GM21367 (cell line): Measurements from ENCODE around the gene PLEKHA5.
"Not testable (repeated sequence)": the region's sequence is repeated elsewhere in the genome, so short reads cannot be mapped to it uniquely, and the experiment has no call there.

Experiments used
- ATAC-seq: cut with Tn5 transposase; IDR thresholded peaks from one replicate; pipeline ENCODE4 v1.9.1; 2021; ENCODE audit not compliant: unreplicated experiment

Gene PLEKHA5

GRCh38 chr12:19129486-19130223 is at the start of gene PLEKHA5:
PLEKHA5 (plus strand) TSS chr12:19129733; CDS start chr12:19129800, 67 bp downstream.
- no peak for ATAC-seq

DNA sequence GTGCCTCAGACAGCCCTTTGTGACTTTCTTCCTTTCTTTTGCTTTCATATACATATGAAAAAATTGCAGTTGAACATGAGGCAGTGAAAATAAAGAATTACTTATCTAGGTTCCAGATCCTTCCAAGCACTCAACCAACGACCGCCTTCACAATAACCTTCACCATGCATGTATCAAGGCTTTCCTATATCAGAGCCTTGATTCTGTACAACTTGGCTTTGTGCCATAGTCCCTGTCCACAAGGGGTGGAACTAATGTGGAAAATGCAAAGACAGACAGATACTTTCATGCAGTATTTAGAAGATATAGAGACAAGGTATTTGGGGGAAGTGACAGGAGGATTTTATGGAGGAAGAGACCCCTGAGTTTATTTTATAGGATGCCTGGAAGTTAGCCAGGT is 48.6 kb upstream of the PLEKHA5 start:
- ATAC-seq: no peak

DNA sequence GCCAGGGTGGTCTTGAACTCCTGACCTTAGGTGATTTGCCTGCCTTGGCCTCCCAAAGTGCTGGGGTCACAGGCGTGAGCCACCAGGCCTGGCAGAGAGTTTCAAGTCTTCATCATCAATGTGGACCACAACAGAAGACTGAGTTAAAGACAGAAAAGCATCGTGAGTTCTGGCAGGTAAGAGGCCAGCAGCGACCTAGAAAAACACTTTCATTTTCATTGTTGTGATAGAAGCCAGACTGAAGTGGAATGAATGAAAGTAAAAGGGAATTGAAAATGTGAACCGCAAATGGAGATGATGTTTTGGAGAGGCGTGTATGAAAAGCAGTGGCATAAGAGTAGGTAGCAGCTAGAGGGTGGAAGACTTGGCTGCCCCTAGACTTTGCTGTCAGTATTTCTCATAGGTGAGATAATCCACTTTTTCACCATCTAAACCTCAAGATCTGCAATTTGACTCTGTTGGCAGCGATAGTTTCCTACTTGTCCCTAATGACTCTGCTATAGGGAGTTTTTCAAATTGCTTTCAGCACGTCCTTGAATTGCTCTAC is 47.1 kb upstream of the PLEKHA5 start:
- no peak for ATAC-seq

DNA sequence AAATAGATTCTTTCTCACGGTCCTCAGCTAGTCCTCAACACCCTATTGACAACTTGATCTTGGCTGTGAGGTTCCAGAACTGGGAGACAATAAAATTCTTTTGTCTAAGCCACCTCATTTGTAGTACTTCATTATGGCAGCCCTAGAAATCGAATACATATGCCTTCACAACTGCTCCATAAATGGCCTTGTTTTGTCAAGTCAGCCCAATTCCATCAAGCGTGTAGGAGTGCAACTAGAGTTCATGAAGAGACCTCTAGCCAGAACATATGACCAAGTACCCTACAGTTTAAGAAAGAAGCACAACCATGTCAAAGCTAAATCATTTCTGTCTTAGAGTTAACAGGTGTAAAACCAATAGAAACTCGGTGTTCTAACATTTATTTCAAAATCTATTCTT is 45.0 kb upstream of the PLEKHA5 start:
- no peak for ATAC-seq

GRCh38 chr12:19085090-19085489 is 44.4 kb upstream of the PLEKHA5 start:
- no peak for ATAC-seq

GRCh38 chr12:19088606-19089005 is 40.9 kb upstream of the PLEKHA5 start:
- no peak for ATAC-seq

GRCh38 chr12:19092482-19092881 is 37.1 kb upstream of the PLEKHA5 start:
- not testable (repeated sequence) for ATAC-seq

DNA sequence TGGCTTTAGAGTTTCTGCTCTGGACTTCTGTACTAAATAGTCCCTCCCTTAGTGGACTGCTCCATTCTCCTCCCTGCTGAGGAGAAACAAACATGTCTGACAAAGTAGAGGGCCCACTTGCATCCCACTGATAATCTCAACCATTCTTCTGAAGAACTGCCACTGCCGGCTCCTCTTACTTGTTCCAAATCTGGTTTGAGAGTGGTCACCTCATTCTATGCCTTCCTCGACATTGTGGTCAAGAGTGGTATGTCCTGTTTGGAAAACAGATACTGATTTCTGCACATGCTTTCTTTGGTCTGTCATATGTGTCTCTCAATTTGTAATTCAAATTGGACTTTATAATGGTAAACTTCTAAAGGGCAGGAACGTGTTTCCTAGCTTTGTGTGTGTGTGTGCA is 36.3 kb upstream of the PLEKHA5 start:
- no peak for ATAC-seq

- no peak for ATAC-seq
Measured at GRCh38 chr12:19095331-19095730, 34.2 kb upstream of the PLEKHA5 start.

- no peak for ATAC-seq
Measured at GRCh38 chr12:19095756-19096480, 33.6 kb upstream of the PLEKHA5 start.

DNA sequence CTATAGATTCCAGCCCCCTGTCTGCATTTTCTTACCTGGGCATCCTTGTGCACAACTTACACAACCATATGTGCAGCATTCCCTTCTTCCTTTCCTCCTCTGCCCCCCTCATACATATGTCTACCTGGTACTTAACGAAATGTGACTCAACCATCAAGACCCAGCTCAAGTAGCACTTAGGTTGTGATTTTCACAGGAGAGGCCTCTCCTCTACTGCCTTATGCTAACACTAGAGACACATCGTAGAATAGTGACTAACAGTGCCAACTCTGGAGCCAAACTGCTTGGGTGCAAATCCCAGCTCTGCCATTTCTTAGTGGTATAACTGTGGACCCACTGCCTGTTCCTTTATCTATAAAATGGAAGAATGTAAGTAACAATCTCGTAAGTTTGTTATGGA is 24.1 kb upstream of the PLEKHA5 start:
- no peak for ATAC-seq

DNA sequence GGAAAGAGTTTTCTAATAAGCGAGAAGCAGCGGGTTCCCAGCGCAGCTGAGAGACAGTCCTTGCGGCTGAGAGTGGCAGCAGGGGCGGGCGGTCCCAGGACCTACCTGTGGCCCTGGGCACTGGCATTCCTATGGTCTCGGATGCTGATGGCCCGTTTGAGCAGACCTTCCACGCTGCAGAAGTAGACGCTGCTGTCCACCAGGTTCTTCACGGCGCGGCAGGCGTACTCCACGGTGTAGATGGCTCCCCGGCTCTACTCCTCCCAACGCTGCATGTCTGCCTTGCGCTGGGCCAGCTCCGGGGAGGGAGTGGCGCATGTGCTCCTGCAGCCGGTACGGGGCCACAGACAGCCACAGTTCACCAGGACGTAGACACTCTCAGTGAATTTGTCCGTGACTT is 21.8 kb upstream of the PLEKHA5 start:
- no peak for ATAC-seq

DNA sequence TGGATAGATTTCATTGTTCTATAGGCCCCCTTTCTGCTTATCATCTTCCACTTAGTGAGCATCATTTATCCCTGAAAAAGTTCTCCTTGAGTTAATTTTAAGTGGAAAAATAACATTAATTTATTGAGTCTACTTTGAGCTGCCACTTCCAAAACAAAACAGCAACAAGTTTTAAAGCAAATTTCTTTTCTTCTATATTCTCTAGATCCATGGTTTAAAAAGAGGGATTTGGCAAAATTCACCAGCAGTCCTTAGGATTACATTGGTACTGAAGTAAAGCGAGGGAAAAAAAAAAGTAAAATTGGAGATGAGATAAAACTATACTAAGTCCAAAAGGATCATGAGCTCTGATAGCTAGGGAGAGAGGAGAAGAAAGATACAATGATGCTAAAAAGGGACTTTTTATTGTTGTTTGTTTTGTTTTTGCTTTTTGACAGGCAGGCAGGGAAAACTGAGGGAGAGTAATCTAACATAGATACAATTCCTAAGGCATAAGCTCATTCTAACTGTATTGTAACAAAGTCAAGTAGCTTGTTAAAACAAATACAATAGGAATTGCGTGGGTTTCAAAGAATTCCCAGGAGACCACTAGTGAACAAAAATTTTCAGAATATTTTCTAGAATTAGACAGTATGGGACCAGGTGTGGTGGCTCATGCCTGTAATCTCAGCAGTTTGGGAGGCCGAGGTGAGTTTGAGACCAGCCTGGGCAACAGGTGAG is 19.2 kb upstream of the PLEKHA5 start:
- ATAC-seq: no peak

DNA sequence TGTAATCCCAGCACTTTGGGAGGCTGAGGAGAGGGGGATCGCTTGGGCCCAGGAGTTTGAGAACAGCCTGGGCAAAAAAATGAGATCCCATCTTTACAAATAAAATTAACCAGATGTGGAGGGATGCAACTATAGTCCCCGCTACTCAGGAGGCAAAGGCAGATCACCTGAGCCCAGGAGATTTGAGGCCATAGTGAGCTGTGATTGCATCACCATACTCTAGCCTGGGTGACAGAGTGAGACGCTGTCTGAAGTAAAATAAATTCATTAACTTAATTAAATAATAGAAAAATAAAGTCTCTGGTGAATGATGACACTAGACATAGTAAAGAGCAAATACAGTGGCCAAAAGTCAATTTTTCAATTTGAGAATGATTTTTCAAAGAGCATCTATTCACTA is 16.1 kb upstream of the PLEKHA5 start:
- ATAC-seq: no peak

GRCh38 chr12:19115285-19115684 is 14.2 kb upstream of the PLEKHA5 start:
- no peak for ATAC-seq

DNA sequence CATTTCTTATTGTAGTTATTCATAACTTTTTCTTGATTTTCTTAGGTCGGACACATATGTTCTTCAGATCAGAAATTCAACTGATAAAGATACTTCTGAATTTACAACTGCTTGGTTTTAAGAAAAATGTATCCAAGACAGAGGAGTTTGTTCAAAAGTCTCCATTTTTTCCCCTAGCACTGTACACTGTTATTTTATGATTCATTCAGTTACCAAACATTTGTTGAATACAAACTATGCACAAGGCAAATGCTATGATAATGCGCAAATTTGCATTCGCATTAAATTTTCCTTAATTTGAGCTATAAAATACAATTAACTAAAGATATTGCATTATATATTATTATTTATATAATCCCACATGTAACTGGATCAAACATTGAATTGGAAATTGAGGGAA is 10.1 kb upstream of the PLEKHA5 start:
- ATAC-seq: no peak

GRCh38 chr12:19120795-19121194 is 8.7 kb upstream of the PLEKHA5 start:
- ATAC-seq: no peak

GRCh38 chr12:19121449-19122018 is 8.0 kb upstream of the PLEKHA5 start:
- ATAC-seq: no peak

DNA sequence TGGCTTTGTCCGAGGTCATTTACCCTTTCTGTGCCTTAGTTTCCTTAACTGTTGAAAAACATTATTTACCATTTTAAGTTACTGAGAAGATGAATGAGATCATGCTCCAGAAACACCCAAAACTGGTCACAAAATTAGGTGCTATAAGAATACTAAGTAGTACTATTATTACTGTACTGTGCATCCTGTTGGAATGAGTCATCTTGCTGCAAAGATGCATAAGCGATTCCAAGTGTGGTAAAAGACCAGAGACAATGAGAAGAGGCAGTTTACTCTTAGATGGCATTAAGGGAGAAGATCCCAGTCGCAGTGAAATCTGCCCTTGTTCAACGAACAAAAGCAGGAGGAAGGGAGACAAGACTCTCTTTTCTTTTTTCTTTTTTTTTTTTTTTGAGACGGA is 4.2 kb upstream of the PLEKHA5 start:
- no peak for ATAC-seq

DNA sequence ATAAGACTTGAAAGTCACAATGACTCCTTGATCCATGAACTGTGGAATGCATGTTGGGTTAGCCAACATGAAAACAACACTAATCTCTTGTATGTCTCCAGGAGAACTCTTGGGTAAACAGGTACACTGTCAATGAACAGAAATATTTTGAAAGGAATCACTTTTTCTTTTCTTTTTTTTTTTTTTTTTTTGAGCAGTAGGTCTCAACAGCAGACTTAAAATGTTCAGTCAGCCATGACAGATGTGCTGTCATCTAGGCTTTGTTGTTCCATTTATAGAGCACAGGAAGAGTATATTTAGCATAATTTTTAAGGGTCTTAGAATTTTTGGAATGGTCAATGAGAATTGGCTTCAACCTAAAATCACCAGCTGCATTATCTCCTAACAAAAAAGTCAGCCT is 2.3 kb upstream of the PLEKHA5 start:
- ATAC-seq: no peak

DNA sequence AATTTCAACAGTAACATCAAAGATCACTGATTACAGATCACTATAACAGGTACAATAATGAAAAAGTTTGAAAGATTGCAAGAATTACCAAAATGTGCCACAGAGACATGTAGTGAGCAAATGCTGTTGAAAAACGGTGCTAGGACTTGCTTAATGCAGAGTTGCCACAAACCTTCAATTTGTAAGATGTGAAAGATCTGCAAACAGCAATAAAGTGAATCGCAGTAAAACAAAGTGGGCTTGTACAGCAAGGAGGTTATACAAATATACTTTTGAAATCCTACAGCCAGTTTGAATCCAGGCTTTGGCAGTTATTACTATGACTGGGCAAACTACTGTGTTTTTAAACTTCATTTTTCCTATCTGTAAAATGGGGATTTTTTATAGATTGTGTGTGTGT is 1.0 kb upstream of the PLEKHA5 start:
- ATAC-seq: no peak
